ENCODE measurements around the gene GABRP. TPM values are rescaled to one million over a fixed set of nuclear protein-coding genes. Genes with fewer than 3 reads are reported as not detected.

The GABRP gene
- polyA plus RNA-seq, 1 of the 3 experiments (the other 2 are of a cell fraction), result 0.03 TPM

DNA sequence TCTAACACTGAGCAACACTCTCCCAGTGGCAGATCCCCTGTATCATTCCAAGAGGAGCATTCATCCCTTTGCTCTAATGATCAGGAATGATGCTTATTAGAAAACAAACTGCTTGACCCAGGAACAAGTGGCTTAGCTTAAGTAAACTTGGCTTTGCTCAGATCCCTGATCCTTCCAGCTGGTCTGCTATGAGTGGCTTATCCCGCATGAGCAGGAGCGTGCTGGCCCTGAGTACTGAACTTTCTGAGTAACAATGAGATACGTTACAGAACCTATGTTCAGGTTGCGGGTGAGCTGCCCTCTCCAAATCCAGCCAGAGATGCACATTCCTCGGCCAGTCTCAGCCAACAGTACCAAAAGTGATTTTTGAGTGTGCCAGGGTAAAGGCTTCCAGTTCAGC lies 29.7 kb downstream of the GABRP start:
- no peaks in the 10 kb centered on the region for H3K4me1 ChIP-seq (ENCODE audit: control insufficient read depth in 1 of 2, insufficient read depth in 2 of 2, low read depth in 1 of 2, low read length in 1 of 2)
- POLR2A ChIA-PET, result no interaction called here
- CTCF ChIA-PET, result interaction anchor here (0.5 to 1.8 kb wide), 5 partner anchors 10 to 306 kb away, joined by 3 to 4 read pairs (median 3); no protein-coding TSS in a partner anchor

DNA sequence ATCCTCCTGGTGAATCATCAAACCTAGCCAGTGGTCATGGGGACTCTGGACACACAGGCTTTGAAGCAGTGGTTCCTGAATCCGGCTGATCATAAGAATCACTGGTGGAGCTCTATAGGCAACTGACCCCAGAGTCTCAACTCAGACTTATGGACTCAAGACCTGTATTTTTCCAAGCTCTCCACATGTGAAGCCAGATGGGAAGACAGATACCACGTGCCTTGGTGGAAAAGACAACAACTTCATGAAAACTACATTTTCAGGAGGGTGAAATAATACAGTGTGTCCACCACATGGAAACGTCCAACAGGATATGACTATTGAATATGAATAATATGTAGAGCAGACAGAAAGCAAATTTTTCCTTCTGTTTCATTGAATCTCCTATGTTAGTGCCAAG lies 33.7 kb downstream of the GABRP start:
- no peaks in the 10 kb centered on the region for H3K36me3 ChIP-seq (replicated peaks in 1 of 2; ENCODE audit: control insufficient read depth in 1 of 2, insufficient read depth in 2 of 2, low read length in 1 of 2)
- no peaks in the 10 kb centered on the region for H3K9me2 ChIP-seq
- no peak overlapping the region for H3K27ac ChIP-seq (ENCODE audit: low read depth in 2 of 2, low read length in 1 of 2)
- H3K9me3 ChIP-seq, result no peaks in the 10 kb centered on the region
- H3K9ac ChIP-seq, result no peak overlapping the region
- no peaks in the 10 kb centered on the region for H3K4me1 ChIP-seq (ENCODE audit: control insufficient read depth in 1 of 2, insufficient read depth in 2 of 2, low read depth in 1 of 2, low read length in 1 of 2)
- H4K20me1 ChIP-seq (ENCODE audit: insufficient read depth), result no peaks in the 10 kb centered on the region
- CTCF ChIA-PET, result interaction anchor here (0.8 kb wide), 1 partner anchor 26 kb away, joined by 4 read pairs; no protein-coding TSS in a partner anchor
- no peaks in the 10 kb centered on the region for H3F3A ChIP-seq (replicated peaks; ENCODE audit: insufficient read depth)
- no peak overlapping the region for H3K4me2 ChIP-seq
- H3K4me3 ChIP-seq (ENCODE audit: low read depth in 2 of 2, low read length in 1 of 2), result no peak overlapping the region
- no peaks in the 10 kb centered on the region for H3K27me3 ChIP-seq (ENCODE audit: insufficient read depth)
- H2AFZ ChIP-seq (ENCODE audit: low read depth), result no peak overlapping the region
- TF ChIP-seq RFX5 (IDR thresholded peaks at IDR 0.05; ENCODE audit: low read length) (no peak), TEAD4 (IDR thresholded peaks at IDR 0.05; ENCODE audit: borderline replicate concordance, insufficient read depth) (no peak), TCF12 (IDR thresholded peaks at IDR 0.05) (no peak), CHD2 (IDR thresholded peaks at IDR 0.05; ENCODE audit: low read length, partially characterized antibody) (no peak), TAF1 (IDR thresholded peaks at IDR 0.05; ENCODE audit: borderline replicate concordance, low read depth, low read length) (no peak), GATA2 (CRISPR knock-in tag; IDR thresholded peaks at IDR 0.05) (no peak), FOSL2 (IDR thresholded peaks at IDR 0.05; ENCODE audit: borderline replicate concordance, low read depth) (no peak), EP300 (IDR thresholded peaks at IDR 0.05; ENCODE audit: borderline replicate concordance in 1 of 2, low read depth in 1 of 2, low read length in 1 of 2) (no peak)
- TF ChIP-seq, protein P1, sequence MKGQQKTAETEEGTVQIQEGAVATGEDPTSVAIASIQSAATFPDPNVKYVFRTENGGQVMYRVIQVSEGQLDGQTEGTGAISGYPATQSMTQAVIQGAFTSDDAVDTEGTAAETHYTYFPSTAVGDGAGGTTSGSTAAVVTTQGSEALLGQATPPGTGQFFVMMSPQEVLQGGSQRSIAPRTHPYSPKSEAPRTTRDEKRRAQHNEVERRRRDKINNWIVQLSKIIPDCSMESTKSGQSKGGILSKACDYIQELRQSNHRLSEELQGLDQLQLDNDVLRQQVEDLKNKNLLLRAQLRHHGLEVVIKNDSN (IDR thresholded peaks at IDR 0.05; ENCODE audit: borderline replicate concordance, low read depth), result no peak
- TF ChIP-seq, protein P2, sequence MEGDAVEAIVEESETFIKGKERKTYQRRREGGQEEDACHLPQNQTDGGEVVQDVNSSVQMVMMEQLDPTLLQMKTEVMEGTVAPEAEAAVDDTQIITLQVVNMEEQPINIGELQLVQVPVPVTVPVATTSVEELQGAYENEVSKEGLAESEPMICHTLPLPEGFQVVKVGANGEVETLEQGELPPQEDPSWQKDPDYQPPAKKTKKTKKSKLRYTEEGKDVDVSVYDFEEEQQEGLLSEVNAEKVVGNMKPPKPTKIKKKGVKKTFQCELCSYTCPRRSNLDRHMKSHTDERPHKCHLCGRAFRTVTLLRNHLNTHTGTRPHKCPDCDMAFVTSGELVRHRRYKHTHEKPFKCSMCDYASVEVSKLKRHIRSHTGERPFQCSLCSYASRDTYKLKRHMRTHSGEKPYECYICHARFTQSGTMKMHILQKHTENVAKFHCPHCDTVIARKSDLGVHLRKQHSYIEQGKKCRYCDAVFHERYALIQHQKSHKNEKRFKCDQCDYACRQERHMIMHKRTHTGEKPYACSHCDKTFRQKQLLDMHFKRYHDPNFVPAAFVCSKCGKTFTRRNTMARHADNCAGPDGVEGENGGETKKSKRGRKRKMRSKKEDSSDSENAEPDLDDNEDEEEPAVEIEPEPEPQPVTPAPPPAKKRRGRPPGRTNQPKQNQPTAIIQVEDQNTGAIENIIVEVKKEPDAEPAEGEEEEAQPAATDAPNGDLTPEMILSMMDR (IDR thresholded peaks at IDR 0.05), result no peak
- H3K79me2 ChIP-seq (ENCODE audit: insufficient read depth), result no peaks in the 10 kb centered on the region
- POLR2A ChIA-PET, result no interaction called here
- WGBS (ENCODE audit: low lambda C conversion rate), result 25% methylated on average over 3 of the region's 3 CpGs
- no peak for DNase-seq

More for the DNA sequence above, 29.7 kb downstream of the GABRP start:
- no peaks in the 10 kb centered on the region for H3F3A ChIP-seq (replicated peaks; ENCODE audit: insufficient read depth)
- H2AFZ ChIP-seq (ENCODE audit: low read depth), result no peak overlapping the region
- no peaks in the 10 kb centered on the region for H3K9me3 ChIP-seq
- H3K4me3 ChIP-seq (ENCODE audit: low read depth in 2 of 2, low read length in 1 of 2), result no peak overlapping the region
- no peak overlapping the region for H3K9ac ChIP-seq
- no peak overlapping the region for H3K4me2 ChIP-seq
- H3K27me3 ChIP-seq (ENCODE audit: insufficient read depth), result no peaks in the 10 kb centered on the region
- no peak overlapping the region for H3K27ac ChIP-seq (ENCODE audit: low read depth in 2 of 2, low read length in 1 of 2)
- H4K20me1 ChIP-seq (ENCODE audit: insufficient read depth), result no peaks in the 10 kb centered on the region
- no peaks in the 10 kb centered on the region for H3K9me2 ChIP-seq
- H3K79me2 ChIP-seq (ENCODE audit: insufficient read depth), result no peaks in the 10 kb centered on the region
- DNase-seq, result no peak
- no peak for TF ChIP-seq EZH2phosphoT487 (IDR thresholded peaks at IDR 0.05; ENCODE audit: borderline replicate concordance, low read depth)
- TF ChIP-seq, protein P3, sequence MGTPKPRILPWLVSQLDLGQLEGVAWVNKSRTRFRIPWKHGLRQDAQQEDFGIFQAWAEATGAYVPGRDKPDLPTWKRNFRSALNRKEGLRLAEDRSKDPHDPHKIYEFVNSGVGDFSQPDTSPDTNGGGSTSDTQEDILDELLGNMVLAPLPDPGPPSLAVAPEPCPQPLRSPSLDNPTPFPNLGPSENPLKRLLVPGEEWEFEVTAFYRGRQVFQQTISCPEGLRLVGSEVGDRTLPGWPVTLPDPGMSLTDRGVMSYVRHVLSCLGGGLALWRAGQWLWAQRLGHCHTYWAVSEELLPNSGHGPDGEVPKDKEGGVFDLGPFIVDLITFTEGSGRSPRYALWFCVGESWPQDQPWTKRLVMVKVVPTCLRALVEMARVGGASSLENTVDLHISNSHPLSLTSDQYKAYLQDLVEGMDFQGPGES (IDR thresholded peaks at IDR 0.05; ENCODE audit: low read depth, low read length), result no peak
- TF ChIP-seq FOSL2 (IDR thresholded peaks at IDR 0.05; ENCODE audit: borderline replicate concordance, low read depth), result no peak
- no peak for TF ChIP-seq YY1 (IDR thresholded peaks at IDR 0.05; ENCODE audit: low read depth)
- no peak for TF ChIP-seq ELF1 (IDR thresholded peaks at IDR 0.05)
- TF ChIP-seq JUND (IDR thresholded peaks at IDR 0.05), result no peak
- TF ChIP-seq RXRA (IDR thresholded peaks at IDR 0.05; ENCODE audit: borderline replicate concordance, low read depth), result no peak
- no peak for TF ChIP-seq NFIC (IDR thresholded peaks at IDR 0.05; ENCODE audit: borderline replicate concordance)
- TF ChIP-seq SIN3A (IDR thresholded peaks at IDR 0.05; ENCODE audit: borderline replicate concordance, low read depth, low read length), result no peak
- TF ChIP-seq, protein P4, sequence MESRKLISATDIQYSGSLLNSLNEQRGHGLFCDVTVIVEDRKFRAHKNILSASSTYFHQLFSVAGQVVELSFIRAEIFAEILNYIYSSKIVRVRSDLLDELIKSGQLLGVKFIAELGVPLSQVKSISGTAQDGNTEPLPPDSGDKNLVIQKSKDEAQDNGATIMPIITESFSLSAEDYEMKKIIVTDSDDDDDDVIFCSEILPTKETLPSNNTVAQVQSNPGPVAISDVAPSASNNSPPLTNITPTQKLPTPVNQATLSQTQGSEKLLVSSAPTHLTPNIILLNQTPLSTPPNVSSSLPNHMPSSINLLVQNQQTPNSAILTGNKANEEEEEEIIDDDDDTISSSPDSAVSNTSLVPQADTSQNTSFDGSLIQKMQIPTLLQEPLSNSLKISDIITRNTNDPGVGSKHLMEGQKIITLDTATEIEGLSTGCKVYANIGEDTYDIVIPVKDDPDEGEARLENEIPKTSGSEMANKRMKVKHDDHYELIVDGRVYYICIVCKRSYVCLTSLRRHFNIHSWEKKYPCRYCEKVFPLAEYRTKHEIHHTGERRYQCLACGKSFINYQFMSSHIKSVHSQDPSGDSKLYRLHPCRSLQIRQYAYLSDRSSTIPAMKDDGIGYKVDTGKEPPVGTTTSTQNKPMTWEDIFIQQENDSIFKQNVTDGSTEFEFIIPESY (IDR thresholded peaks at IDR 0.05; ENCODE audit: borderline replicate concordance, low read depth), result no peak
- TF ChIP-seq TAF1 (IDR thresholded peaks at IDR 0.05; ENCODE audit: borderline replicate concordance, low read depth, low read length), result no peak
- TF ChIP-seq, protein P5, sequence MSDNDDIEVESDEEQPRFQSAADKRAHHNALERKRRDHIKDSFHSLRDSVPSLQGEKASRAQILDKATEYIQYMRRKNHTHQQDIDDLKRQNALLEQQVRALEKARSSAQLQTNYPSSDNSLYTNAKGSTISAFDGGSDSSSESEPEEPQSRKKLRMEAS (IDR thresholded peaks at IDR 0.05; ENCODE audit: low read depth), result no peak
- TF ChIP-seq MXI1 (IDR thresholded peaks at IDR 0.05; ENCODE audit: low read depth, low read length), result no peak
- TF ChIP-seq GATA2 (CRISPR knock-in tag; IDR thresholded peaks at IDR 0.05), result no peak
- TF ChIP-seq FOXJ3 (CRISPR knock-in tag; IDR thresholded peaks at IDR 0.05), result no peak
- 0% methylated on average over 1 of the region's 5 CpGs for WGBS (ENCODE audit: low lambda C conversion rate)
- H3K36me3 ChIP-seq (replicated peaks in 1 of 2; ENCODE audit: control insufficient read depth in 1 of 2, insufficient read depth in 2 of 2, low read length in 1 of 2), result no peaks in the 10 kb centered on the region

Data from SK-N-SH (cell line).